CD4-positive, CD25-positive, alpha-beta regulatory T cell (primary cell): ENCODE measurements around the gene MANF. TPM values are rescaled to one million over a fixed set of nuclear protein-coding genes. Genes with fewer than 3 reads are reported as not detected.

Experiments
- ATAC-seq, 2 donors: fragments of 150-1000 bp; cut with Tn5 transposase; one replicate each; pipeline ENCODE4 v1.10.0; 2021; ENCODE audit warnings: low read depth in 2 of 2, moderate number of reproducible peaks in 2 of 2, moderate library complexity in 1 of 2
- DNase-seq, 3 donors: peaks; one replicate each; pipeline versions ENCODE4 v3.0.0 to v3.0.0-alpha.2; 2012 to 2022; ENCODE audit warnings: mixed read lengths in 1 of 3
- H3K27ac ChIP-seq: one replicate; pipeline ENCODE4 v1.7.0; 2013; ENCODE audit warnings: mild to moderate bottlenecking, low read length; ENCODE audit not compliant: insufficient read depth, poor library complexity, severe bottlenecking
- H3K27me3 ChIP-seq: one replicate; pipeline ENCODE4 v1.7.0; 2013; ENCODE audit warnings: low read length; ENCODE audit not compliant: control insufficient read depth, insufficient read depth
- H3K36me3 ChIP-seq: one replicate; pipeline ENCODE4 v1.7.0; 2013; ENCODE audit warnings: mild to moderate bottlenecking, low read length, moderate library complexity; ENCODE audit not compliant: control insufficient read depth, insufficient read depth
- H3K4me1 ChIP-seq: 2 replicates; pipeline ENCODE4 v1.7.0; 2013; ENCODE audit warnings: mild to moderate bottlenecking, low read length; ENCODE audit not compliant: insufficient read depth, control insufficient read depth, poor library complexity, severe bottlenecking
- H3K4me3 ChIP-seq: one replicate; pipeline ENCODE4 v1.7.0; 2013; ENCODE audit warnings: low read depth, mild to moderate bottlenecking, low read length, moderate library complexity
- H3K9me3 ChIP-seq, 2 experiments: 1 replicate in 1 of 2; 2 replicates in 1 of 2; pipeline ENCODE4 v1.7.0; 2013; ENCODE audit warnings: low read length in 2 of 2, mild to moderate bottlenecking in 1 of 2, moderate library complexity in 1 of 2; ENCODE audit not compliant: control insufficient read depth in 2 of 2
- H3K27ac Mint-ChIP-seq, 3 donors: one replicate each; pipeline ENCODE4 v1.8.0; 2020 to 2022; ENCODE audit warnings: mild to moderate bottlenecking in 3 of 3, mixed read lengths in 3 of 3, moderate library complexity in 2 of 3
- H3K27me3 Mint-ChIP-seq: one replicate; pipeline ENCODE4 v1.8.0; 2022; ENCODE audit warnings: mild to moderate bottlenecking, mixed read lengths
- H3K36me3 Mint-ChIP-seq: one replicate; pipeline ENCODE4 v1.8.0; 2020; ENCODE audit warnings: mixed read lengths
- H3K4me1 Mint-ChIP-seq, 4 donors: one replicate each; pipeline ENCODE4 v1.8.0; 2020 to 2022; ENCODE audit warnings: mixed read lengths in 4 of 4, mild to moderate bottlenecking in 1 of 4
- H3K4me3 Mint-ChIP-seq, 4 donors: one replicate each; pipeline ENCODE4 v1.8.0; 2020 to 2022; ENCODE audit warnings: mild to moderate bottlenecking in 4 of 4, mixed read lengths in 4 of 4, moderate library complexity in 3 of 4
- H3K9me3 Mint-ChIP-seq, 7 donors: one replicate each; pipeline ENCODE4 v1.8.0; 2020 to 2022; ENCODE audit warnings: mixed read lengths in 7 of 7, mild to moderate bottlenecking in 3 of 7, moderate library complexity in 2 of 7
- polyA plus RNA-seq, 4 donors: library from polyadenylated mRNA; unstranded; fragments of 300-500 nt; fragmentation: Illumina TruSeq; gene quantifications; one replicate each; pipeline ENCODE4 v1.2.3, GENCODE V29; 2021
- total RNA-seq: library from RNA; stranded (reverse); gene quantifications from one replicate; pipeline ENCODE4 v1.2.3, GENCODE V29; 2022

Gene MANF
- total and polyA plus RNA-seq, 5 donors from 2014 or later: 33.9 to 55.4 (median 43.5) TPM

- no peaks in the 10 kb centered on the region for H3K27me3 ChIP-seq
These were observed 34.3 kb upstream of the MANF start for GRCh38 chr3:51350751-51351150.

GRCh38 chr3:51353131-51353530, 32.0 kb upstream of the MANF start:
- Mint-ChIP-seq H3K27ac (no peak overlapping the region), H3K4me3 (no peak overlapping the region), H3K27me3 (peaks cover 5% of the 10 kb centered on the region), H3K36me3 (no peaks in the 10 kb centered on the region), H3K9me3 (peaks cover 0 to 2% (median 0%) of the 10 kb centered on the region in 7 donors), H3K4me1 (no peaks in the 10 kb centered on the region)
- no peaks in the 10 kb centered on the region for H3K27me3 ChIP-seq
- no peak for DNase-seq
- no peaks in the 10 kb centered on the region for H3K4me1 ChIP-seq
- no peak overlapping the region for H3K4me3 ChIP-seq
- ATAC-seq: no peak
- H3K36me3 ChIP-seq: no peaks in the 10 kb centered on the region
- no peaks in the 10 kb centered on the region for H3K9me3 ChIP-seq
- H3K27ac ChIP-seq: no peak overlapping the region

More at GRCh38 chr3:51350751-51351150, 34.3 kb upstream of the MANF start:
- DNase-seq (no peak), ATAC-seq (no peak)
- Mint-ChIP-seq H3K4me1 (no peaks in the 10 kb centered on the region), H3K4me3 (no peak overlapping the region), H3K36me3 (no peaks in the 10 kb centered on the region), H3K27me3 (peaks cover 5% of the 10 kb centered on the region), H3K9me3 (peaks cover 0 to 2% (median 0%) of the 10 kb centered on the region in 7 donors), H3K27ac (peak overlapping the region in 1 of 3 donors; percentile 22)
- Histone ChIP-seq H3K36me3 (no peaks in the 10 kb centered on the region), H3K9me3 (no peaks in the 10 kb centered on the region), H3K4me3 (no peak overlapping the region), H3K27ac (no peak overlapping the region), H3K4me1 (no peaks in the 10 kb centered on the region)

GRCh38 chr3:51353691-51354090, 31.4 kb upstream of the MANF start:
- Mint-ChIP-seq H3K4me3 (no peak overlapping the region), H3K36me3 (no peaks in the 10 kb centered on the region), H3K9me3 (peaks cover 0 to 2% (median 0%) of the 10 kb centered on the region in 7 donors), H3K27ac (no peak overlapping the region), H3K4me1 (no peaks in the 10 kb centered on the region), H3K27me3 (peaks cover 5% of the 10 kb centered on the region)
- H3K27me3 ChIP-seq: no peaks in the 10 kb centered on the region
- ATAC-seq: no peak
- no peaks in the 10 kb centered on the region for H3K4me1 ChIP-seq
- H3K9me3 ChIP-seq: no peaks in the 10 kb centered on the region
- H3K36me3 ChIP-seq: no peaks in the 10 kb centered on the region
- H3K4me3 ChIP-seq: no peak overlapping the region
- DNase-seq: no peak
- no peak overlapping the region for H3K27ac ChIP-seq

GRCh38 chr3:51354172-51354571, 30.9 kb upstream of the MANF start:
- DNase-seq (no peak), ATAC-seq (no peak)
- H3K4me3 Mint-ChIP-seq: no peak overlapping the region
- peaks cover 6% of the 10 kb centered on the region for H3K27me3 Mint-ChIP-seq
- peaks cover 0 to 2% (median 0%) of the 10 kb centered on the region in 7 donors for H3K9me3 Mint-ChIP-seq
- Histone ChIP-seq H3K27ac (no peak overlapping the region), H3K4me3 (no peak overlapping the region), H3K27me3 (no peaks in the 10 kb centered on the region), H3K36me3 (no peaks in the 10 kb centered on the region), H3K9me3 (no peaks in the 10 kb centered on the region), H3K4me1 (no peaks in the 10 kb centered on the region)
- H3K36me3 Mint-ChIP-seq: no peaks in the 10 kb centered on the region
- peak overlapping the region in 1 of 3 donors; percentile 13 for H3K27ac Mint-ChIP-seq
- H3K4me1 Mint-ChIP-seq: no peaks in the 10 kb centered on the region

- H3K27me3 ChIP-seq: no peaks in the 10 kb centered on the region
- Mint-ChIP-seq H3K4me3 (no peak overlapping the region), H3K36me3 (no peaks in the 10 kb centered on the region), H3K27ac (no peak overlapping the region), H3K9me3 (no peaks in the 10 kb centered on the region), H3K27me3 (peaks cover 5% of the 10 kb centered on the region), H3K4me1 (no peaks in the 10 kb centered on the region)
- H3K4me3 ChIP-seq: no peak overlapping the region
- no peaks in the 10 kb centered on the region for H3K36me3 ChIP-seq
- ATAC-seq (no peak), DNase-seq (no peak)
- H3K9me3 ChIP-seq: no peaks in the 10 kb centered on the region
- H3K4me1 ChIP-seq: no peaks in the 10 kb centered on the region
- H3K27ac ChIP-seq: no peak overlapping the region
These were observed 30.1 kb upstream of the MANF start for GRCh38 chr3:51354731-51355615.

- H3K4me3 Mint-ChIP-seq: no peak overlapping the region
- Histone ChIP-seq H3K36me3 (no peaks in the 10 kb centered on the region), H3K4me3 (no peak overlapping the region), H3K27ac (no peak overlapping the region), H3K4me1 (no peaks in the 10 kb centered on the region), H3K27me3 (no peaks in the 10 kb centered on the region), H3K9me3 (no peaks in the 10 kb centered on the region)
- H3K9me3 Mint-ChIP-seq: no peaks in the 10 kb centered on the region
- DNase-seq: no peak
- H3K36me3 Mint-ChIP-seq: no peaks in the 10 kb centered on the region
- H3K27ac Mint-ChIP-seq: no peak overlapping the region
- peaks cover 5% of the 10 kb centered on the region for H3K27me3 Mint-ChIP-seq
- no peaks in the 10 kb centered on the region for H3K4me1 Mint-ChIP-seq
- ATAC-seq: no peak
These were observed 29.1 kb upstream of the MANF start for GRCh38 chr3:51355891-51356578.

GRCh38 chr3:51357856-51358255, 27.2 kb upstream of the MANF start:
- no peak overlapping the region for H3K4me3 Mint-ChIP-seq
- Histone ChIP-seq H3K27me3 (no peaks in the 10 kb centered on the region), H3K4me3 (no peak overlapping the region), H3K36me3 (no peaks in the 10 kb centered on the region), H3K4me1 (no peaks in the 10 kb centered on the region), H3K9me3 (no peaks in the 10 kb centered on the region), H3K27ac (no peak overlapping the region)
- H3K36me3 Mint-ChIP-seq: no peaks in the 10 kb centered on the region
- H3K27me3 Mint-ChIP-seq: peaks cover 5% of the 10 kb centered on the region
- DNase-seq (no peak), ATAC-seq (no peak)
- no peaks in the 10 kb centered on the region for H3K9me3 Mint-ChIP-seq
- no peak overlapping the region for H3K27ac Mint-ChIP-seq
- no peaks in the 10 kb centered on the region for H3K4me1 Mint-ChIP-seq
